ENCODE results near the gene IPO13.

IPO13 gene

DNA sequence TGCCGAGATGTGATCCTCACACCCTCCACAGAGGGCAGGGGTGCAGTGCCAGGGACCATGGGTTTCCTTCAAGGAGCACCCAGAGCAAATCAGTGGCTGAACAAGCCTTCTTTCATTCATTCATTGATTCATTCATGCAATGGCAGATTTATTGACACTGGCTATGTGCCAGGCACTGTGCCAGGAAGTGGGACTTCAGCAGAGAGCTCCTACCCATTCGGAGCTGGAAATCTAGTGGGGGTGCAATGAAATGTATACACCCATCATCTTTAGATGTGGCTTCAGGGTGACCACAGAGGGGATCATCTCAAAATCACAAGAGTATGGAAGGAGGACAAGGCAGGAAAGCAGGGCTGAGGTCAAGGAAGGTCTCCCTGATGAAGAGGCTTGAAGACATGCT is 65.7 kb downstream of the IPO13 start:
- no peak for DNase-seq (ENCODE audit: low read depth)

DNA sequence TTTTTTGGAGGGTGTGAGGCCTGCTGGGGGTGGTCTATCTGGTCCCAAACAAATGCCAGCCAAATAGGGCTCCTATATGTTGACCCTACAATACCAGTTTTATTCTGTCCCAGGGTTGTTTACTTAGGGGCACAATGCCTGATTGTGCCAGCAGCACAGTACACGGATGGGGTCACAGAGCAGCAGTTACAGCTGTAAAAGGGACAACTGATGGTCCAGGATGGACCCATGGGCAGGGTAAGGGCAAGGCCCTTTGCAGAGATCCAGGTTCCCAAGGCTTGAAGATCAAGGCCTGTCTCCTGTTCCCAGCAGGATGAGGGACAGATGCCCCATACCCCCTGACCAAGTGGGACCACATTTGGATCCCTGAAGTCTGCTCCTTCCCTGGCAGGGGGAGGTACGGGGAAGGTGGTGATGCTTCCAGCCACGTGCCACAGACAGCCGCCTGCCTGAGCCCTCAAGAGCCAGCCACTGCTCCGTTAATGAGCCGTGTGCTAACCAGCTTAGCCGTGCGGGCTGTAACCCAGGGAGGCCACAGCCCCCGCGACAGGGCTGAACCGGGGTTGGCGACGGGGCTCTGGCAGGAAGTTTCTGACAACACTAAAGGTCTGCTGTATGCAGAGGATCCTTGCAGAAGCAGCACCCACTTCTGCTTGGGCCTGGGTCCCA is 66.3 kb downstream of the IPO13 start:
- no peak for DNase-seq (ENCODE audit: low read depth)

DNA sequence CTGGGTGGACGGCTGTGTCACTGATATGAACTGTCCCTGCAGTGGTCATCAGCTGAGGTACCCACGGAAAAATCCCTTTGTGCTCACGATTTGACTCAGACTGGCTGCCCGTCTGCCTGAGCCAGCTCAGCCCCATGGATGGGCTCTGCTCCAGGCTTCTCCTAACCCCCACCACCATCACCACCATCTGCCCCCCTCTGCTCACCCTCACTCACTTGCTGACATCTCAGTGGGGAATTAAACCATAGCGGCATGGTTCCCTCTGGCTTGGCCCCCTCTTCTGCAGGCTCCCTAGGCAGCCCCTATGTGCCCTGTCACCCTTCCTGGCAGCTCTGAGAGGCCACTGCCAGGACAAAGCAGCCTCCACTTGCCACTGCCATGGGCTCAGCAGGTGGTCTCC is 67.2 kb downstream of the IPO13 start:
- no peak for DNase-seq (ENCODE audit: low read depth)

DNA sequence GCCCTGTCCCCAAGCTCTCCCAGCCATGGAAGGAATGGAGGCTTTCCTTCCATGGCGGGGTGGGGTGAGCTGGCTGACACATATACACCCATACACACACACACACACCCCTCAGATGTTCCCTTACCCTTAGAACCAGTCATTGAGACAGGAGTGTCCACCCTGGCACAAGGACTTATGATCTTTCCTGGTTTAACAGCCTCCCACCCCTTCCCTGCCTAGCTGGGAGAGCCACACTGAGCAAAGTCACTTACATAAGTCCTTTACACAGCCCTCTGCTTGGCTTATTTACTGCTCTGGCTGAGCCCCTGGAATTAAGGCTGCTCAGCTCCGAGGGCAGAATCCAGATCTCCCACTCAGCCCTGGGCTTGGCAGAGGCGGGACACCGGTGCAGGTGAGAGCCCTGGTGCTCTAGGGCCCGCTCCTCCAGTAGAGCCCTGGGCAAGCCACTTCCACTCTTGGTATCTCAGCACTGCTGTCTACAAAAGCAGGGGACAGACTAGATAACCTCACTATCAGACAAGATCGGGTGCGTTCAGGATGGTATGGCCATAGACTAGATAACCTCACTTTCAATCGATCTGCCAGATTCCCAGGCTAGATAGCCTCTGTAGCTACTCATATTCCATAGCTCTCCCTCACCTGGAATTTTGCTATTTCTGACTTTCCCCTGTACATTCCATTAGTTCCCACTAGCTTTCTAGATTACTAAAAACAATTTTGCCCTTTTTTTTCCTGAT is 67.8 kb downstream of the IPO13 start:
- no peak for DNase-seq (ENCODE audit: low read depth)

DNA sequence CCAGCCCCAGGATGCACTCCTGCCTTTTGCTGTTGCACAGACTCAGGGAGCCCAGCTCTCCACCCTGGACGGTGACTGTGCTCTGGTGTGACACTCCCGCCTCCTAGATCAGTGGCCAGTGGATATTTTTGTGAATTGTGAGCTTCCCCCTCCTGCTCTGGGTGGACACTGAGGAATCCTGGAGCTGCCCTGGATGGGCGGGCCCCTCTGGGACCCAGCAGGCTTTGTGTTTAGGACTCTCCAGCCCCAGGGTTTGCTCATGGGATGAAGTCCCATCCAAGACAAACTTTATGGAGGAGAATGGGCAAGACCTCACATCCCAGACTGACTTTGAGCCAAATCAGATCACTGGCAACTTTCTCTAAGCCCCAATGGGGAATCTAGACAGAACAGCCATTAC is 68.5 kb downstream of the IPO13 start:
- DNase-seq (ENCODE audit: low read depth) = no peak

DNA sequence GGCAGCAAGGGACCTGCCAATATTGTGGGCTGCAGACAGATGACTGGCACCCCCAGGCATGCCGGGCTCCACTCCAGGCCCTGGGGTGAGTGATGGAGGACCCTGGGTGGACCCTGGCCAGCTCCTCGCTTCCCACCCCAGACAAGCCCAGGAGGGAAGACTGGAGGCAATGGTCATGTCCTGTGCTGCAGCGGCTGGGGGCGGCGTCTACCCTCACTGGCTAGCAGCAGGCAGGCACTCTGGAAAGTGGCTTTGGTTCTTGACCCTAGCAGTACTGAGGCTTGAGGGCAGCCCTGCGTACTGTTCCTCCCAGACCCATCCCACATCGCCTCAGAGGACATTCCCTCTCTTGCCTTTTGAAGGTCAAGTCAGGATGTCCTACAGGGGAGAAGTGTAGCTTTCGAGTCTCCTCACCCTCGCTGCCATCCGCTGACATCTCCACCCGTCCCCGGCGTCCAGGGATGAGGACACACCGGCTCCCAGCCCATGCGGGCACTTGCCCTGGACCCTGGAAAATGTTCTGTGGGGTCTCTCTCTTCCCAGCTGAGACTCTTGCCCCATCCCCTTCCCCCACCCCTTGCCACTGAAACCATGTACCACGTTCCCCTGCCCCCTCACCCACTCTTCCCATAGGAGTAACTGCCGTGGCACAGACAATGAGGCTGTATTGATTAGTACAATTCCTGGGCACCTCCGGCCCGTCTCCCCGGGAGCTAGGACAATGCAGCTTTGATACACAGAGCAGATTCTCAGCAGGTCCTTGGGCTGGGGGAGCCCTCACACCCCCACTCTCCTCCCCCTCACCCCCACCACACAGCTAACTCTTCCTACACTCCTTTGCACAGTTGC is 69.5 kb downstream of the IPO13 start:
- no peak for DNase-seq (ENCODE audit: low read depth)

DNA sequence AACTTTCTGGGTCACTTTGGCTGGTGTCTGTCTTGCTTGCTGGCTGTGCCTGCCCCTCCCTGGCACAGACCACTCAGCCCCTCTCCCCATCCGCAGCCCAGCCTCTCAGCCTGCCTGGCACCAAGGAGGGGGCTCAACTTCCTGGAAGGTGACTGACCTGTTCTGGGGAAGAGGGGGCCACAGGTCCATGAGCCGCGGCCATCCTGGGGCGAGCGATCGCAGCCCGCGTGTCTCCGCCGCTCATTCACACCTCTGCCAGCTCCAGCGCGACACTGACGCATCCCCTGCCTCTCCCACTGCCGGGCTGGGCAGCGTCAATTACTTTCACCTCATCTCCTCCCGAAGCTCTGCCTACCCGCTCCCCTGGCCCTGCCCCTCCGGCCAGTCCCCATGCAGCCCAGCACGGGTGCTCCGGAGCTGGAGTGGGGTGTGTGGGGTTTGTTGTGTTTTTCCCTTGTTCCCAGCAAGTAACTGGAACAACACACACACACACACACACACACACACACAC is 70.2 kb downstream of the IPO13 start:
- DNase-seq (ENCODE audit: low read depth) = no peak

All from T-helper 22 cell (primary cell).